Type B pancreatic cell (in vitro differentiated cells): ENCODE measurements around the gene RABGAP1. TPM values are rescaled to one million over a fixed set of nuclear protein-coding genes. Genes with fewer than 3 reads are reported as not detected.

Experiments used
- DNase-seq: peaks from one replicate; pipeline ENCODE4 v3.0.0; 2021; ENCODE audit warnings: mixed read lengths; ENCODE audit not compliant: unreplicated experiment; ENCODE audit errors: extremely low spot score
- H3K27ac Mint-ChIP-seq: 2 replicates; pipeline ENCODE4 v1.8.0; 2021; ENCODE audit warnings: mild to moderate bottlenecking, mixed read lengths
- H3K27me3 Mint-ChIP-seq: 2 replicates; pipeline ENCODE4 v1.8.0; 2021; ENCODE audit warnings: mixed read lengths
- H3K36me3 Mint-ChIP-seq: 2 replicates; pipeline ENCODE4 v1.8.0; 2021; ENCODE audit warnings: mixed read lengths
- H3K4me1 Mint-ChIP-seq: one replicate; pipeline ENCODE4 v1.8.0; 2021; ENCODE audit warnings: mixed read lengths; ENCODE audit not compliant: unreplicated experiment
- H3K4me3 Mint-ChIP-seq: 2 replicates; pipeline ENCODE4 v1.8.0; 2021; ENCODE audit warnings: mild to moderate bottlenecking, mixed read lengths
- H3K9me3 Mint-ChIP-seq: 2 replicates; pipeline ENCODE4 v1.8.0; 2021; ENCODE audit warnings: mixed read lengths
- CTCF ChIP-seq: fragments of 200-600 bp; sonication (generic); conservative IDR thresholded peaks from 2 replicates; pipeline ENCODE4 v1.5.0; 2021; ENCODE audit warnings: antibody characterized with exemption, mild to moderate bottlenecking
- total RNA-seq: library from RNA; stranded (reverse); gene quantifications from 2 replicates; pipeline ENCODE4 v1.2.1, GENCODE V29; 2021; ENCODE audit warnings: low replicate concordance

Gene RABGAP1
- total RNA-seq, 1 donor from 2014 or later, result 68.4 TPM

- Mint-ChIP-seq H3K4me1 (peaks cover 40% of the 10 kb centered on the region), H3K4me3 (no peak overlapping the region), H3K27me3 (no peaks in the 10 kb centered on the region), H3K27ac (no peak overlapping the region), H3K9me3 (no peaks in the 10 kb centered on the region), H3K36me3 (peaks cover 5% of the 10 kb centered on the region)
- no peak for DNase-seq
- no peak for TF ChIP-seq CTCF
Observed at GRCh38 chr9:122948313-122948712, 7.5 kb downstream of the RABGAP1 start.

GRCh38 chr9:122949696-122950095 lies 8.9 kb downstream of the RABGAP1 start:
- Mint-ChIP-seq H3K27me3 (no peaks in the 10 kb centered on the region), H3K27ac (no peak overlapping the region), H3K4me3 (no peak overlapping the region), H3K9me3 (no peaks in the 10 kb centered on the region), H3K36me3 (peaks cover 5% of the 10 kb centered on the region), H3K4me1 (peaks cover 46% of the 10 kb centered on the region)
- DNase-seq, result no peak
- no peak for TF ChIP-seq CTCF

- Mint-ChIP-seq H3K27ac (no peak overlapping the region), H3K27me3 (no peaks in the 10 kb centered on the region), H3K9me3 (no peaks in the 10 kb centered on the region), H3K4me1 (peaks cover 48% of the 10 kb centered on the region), H3K36me3 (peaks cover 7% of the 10 kb centered on the region), H3K4me3 (no peak overlapping the region)
- DNase-seq, result no peak
- TF ChIP-seq CTCF, result no peak
Observed at GRCh38 chr9:122950263-122950662, 9.4 kb downstream of the RABGAP1 start.

- no peak overlapping the region for H3K4me3 Mint-ChIP-seq
- H3K36me3 Mint-ChIP-seq, result peaks cover 3% of the 10 kb centered on the region
- no peaks in the 10 kb centered on the region for H3K27me3 Mint-ChIP-seq
- TF ChIP-seq CTCF, result no peak
- no peak for DNase-seq
- H3K27ac Mint-ChIP-seq, result no peak overlapping the region
- H3K9me3 Mint-ChIP-seq, result no peaks in the 10 kb centered on the region
- H3K4me1 Mint-ChIP-seq, result peaks cover 41% of the 10 kb centered on the region
Observed at GRCh38 chr9:122951056-122951455, 10.2 kb downstream of the RABGAP1 start.

- Mint-ChIP-seq H3K36me3 (peaks cover 8% of the 10 kb centered on the region), H3K4me1 (peaks cover 23% of the 10 kb centered on the region), H3K9me3 (no peaks in the 10 kb centered on the region), H3K27ac (peak overlapping the region; percentile 2), H3K4me3 (no peak overlapping the region), H3K27me3 (no peaks in the 10 kb centered on the region)
- DNase-seq, result no peak
- TF ChIP-seq CTCF, result no peak
Observed at GRCh38 chr9:122954253-122954691, 13.5 kb downstream of the RABGAP1 start.

- H3K4me3 Mint-ChIP-seq, result no peak overlapping the region
- no peak for TF ChIP-seq CTCF
- peaks cover 21% of the 10 kb centered on the region for H3K36me3 Mint-ChIP-seq
- H3K27me3 Mint-ChIP-seq, result no peaks in the 10 kb centered on the region
- no peaks in the 10 kb centered on the region for H3K9me3 Mint-ChIP-seq
- peaks cover 12% of the 10 kb centered on the region for H3K4me1 Mint-ChIP-seq
- H3K27ac Mint-ChIP-seq, result no peak overlapping the region
- DNase-seq, result no peak
Observed at GRCh38 chr9:122955961-122956360, 15.1 kb downstream of the RABGAP1 start.
